ENCODE results near the gene PTPRT.

PTPRT gene

DNA sequence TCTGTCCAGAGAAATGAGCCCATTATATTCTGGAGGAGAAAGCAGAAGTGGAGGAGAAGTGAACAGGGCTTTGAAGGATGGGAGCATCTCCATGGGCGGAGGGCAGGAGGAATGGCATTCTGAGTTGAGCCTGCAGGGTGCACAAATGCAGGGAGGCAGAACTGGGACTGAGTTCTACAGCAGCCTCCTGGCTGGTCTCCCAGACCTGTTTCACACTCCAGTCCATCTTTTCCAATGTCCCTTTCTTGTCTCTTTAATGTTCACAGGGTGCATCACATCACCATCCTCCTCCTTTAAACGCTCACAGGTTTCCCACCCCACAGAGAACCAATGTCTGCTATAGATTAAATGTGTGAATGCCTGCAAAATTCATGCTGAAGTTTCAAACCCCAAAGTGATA lies 302.9 kb downstream of the PTPRT start:
- in situ Hi-C loops (cut with MboI; ENCODE audit: low sequenced_read_pairs, unreplicated experiment), result no loop called here
- DNase-seq (ENCODE audit: low spot score), result no peak
- TF ChIP-seq, protein P1, sequence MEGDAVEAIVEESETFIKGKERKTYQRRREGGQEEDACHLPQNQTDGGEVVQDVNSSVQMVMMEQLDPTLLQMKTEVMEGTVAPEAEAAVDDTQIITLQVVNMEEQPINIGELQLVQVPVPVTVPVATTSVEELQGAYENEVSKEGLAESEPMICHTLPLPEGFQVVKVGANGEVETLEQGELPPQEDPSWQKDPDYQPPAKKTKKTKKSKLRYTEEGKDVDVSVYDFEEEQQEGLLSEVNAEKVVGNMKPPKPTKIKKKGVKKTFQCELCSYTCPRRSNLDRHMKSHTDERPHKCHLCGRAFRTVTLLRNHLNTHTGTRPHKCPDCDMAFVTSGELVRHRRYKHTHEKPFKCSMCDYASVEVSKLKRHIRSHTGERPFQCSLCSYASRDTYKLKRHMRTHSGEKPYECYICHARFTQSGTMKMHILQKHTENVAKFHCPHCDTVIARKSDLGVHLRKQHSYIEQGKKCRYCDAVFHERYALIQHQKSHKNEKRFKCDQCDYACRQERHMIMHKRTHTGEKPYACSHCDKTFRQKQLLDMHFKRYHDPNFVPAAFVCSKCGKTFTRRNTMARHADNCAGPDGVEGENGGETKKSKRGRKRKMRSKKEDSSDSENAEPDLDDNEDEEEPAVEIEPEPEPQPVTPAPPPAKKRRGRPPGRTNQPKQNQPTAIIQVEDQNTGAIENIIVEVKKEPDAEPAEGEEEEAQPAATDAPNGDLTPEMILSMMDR (IDR thresholded peaks at IDR 0.05; ENCODE audit: borderline replicate concordance, control extremely low read depth, extremely low read depth, insufficient read depth, missing control alignments), result no peak

DNA sequence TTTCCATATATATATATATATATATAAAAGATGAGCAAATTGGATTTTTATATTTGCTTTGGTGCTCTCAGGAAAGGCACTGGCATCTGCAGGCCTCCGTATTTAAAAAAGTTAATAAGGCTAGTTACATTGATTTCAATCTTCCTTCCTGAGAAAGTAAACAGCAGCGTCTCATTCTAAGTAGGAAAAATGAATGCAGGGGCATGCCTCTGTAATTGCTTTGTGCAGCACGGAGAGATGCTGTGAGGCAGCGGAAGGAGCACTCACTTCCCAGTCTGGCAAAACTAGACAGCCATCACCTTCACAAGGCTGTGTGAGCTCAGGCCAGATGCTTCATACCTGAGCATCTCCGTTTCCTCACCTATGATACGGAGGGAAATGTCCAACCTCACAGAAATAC lies 303.7 kb downstream of the PTPRT start:
- DNase-seq (ENCODE audit: low spot score), result no peak
- in situ Hi-C loops (cut with MboI; ENCODE audit: low sequenced_read_pairs, unreplicated experiment), result no loop called here
- TF ChIP-seq, protein P1 (IDR thresholded peaks at IDR 0.05; ENCODE audit: borderline replicate concordance, control extremely low read depth, extremely low read depth, insufficient read depth, missing control alignments), result no peak

DNA sequence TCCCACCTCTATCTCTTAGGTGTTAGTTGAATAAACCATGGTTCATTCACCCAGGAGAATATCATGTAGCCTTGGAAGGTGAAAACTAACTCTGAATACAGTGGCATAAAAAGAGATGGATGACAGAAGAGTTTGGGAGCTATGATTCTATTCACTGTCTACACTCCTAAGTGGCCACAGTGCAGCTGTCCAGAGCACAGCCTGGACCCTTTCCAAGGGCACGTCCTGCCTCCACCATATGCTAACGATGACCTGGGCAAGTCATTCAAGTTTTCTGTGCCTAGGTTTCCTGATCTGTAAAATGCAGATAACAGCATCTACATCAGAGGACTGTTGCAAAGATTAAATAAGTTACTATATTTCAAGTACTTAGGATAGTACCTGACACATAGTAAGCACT lies 314.1 kb downstream of the PTPRT start:
- in situ Hi-C loops (cut with MboI; ENCODE audit: low sequenced_read_pairs, unreplicated experiment), result no loop called here
- TF ChIP-seq, protein P1 (IDR thresholded peaks at IDR 0.05; ENCODE audit: borderline replicate concordance, control extremely low read depth, extremely low read depth, insufficient read depth, missing control alignments), result no peak
- no peak for DNase-seq (ENCODE audit: low spot score)

DNA sequence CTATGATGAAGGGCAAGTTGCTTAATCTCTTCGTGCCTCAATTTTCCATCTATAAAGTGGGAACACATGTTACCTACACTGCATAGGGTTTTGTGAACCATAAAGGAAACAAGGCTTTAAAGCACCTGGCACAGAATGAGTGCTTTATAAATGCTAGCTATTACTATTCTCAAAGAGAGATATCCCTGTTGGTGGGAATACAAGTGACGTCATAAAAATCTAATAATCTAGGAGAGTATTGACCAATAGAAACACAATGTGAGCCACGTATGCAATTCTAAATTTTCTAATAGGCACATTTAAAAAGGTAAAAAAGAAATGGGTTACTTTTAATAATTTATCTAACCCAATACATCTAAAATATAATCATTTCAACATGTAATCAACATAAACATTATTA lies 316.4 kb downstream of the PTPRT start:
- TF ChIP-seq, protein P1 (IDR thresholded peaks at IDR 0.05; ENCODE audit: borderline replicate concordance, control extremely low read depth, extremely low read depth, insufficient read depth, missing control alignments), result no peak
- in situ Hi-C loops (cut with MboI; ENCODE audit: low sequenced_read_pairs, unreplicated experiment), result no loop called here
- DNase-seq (ENCODE audit: low spot score), result no peak

DNA sequence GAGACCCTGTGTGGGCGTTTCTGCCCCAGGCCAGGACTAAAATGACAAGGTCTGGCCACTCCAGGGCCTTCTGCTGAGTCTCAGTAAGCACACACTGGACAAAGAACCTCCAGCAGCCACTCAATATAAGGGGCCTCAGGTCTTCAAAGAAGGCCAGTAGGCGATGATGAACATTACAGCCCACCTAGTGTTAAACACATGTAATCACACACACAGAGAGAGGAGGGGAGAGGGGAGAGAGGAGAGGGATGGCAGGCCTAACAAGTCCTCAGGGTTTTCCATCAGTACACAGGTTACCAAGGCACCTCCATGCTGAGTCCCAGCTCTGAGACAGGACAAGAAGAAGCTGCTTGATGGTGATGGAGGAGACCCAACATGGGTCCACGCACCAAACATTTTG lies 325.6 kb downstream of the PTPRT start:
- TF ChIP-seq, protein P1 (IDR thresholded peaks at IDR 0.05; ENCODE audit: borderline replicate concordance, control extremely low read depth, extremely low read depth, insufficient read depth, missing control alignments), result no peak
- in situ Hi-C loops (cut with MboI; ENCODE audit: low sequenced_read_pairs, unreplicated experiment), result no loop called here
- no peak for DNase-seq (ENCODE audit: low spot score)

DNA sequence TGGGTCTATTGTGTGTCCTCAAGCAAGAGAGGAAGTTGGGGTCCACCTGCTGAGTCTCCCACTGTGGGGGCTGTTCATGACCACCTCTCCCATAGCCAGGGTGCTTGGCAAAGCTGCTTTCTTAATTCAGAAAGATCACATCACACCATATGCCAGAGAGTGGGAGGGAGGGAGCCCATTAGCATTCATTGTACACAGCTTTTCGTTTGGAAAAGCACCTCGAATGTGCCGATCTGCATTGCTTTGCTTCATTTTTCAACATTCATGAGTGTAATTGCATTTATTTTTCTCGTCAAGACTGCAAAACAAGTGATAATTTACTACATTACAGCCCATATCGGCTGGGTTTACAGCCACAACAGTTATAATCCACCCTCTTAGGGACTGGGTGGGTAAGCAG lies 327.3 kb downstream of the PTPRT start:
- in situ Hi-C loops (cut with MboI; ENCODE audit: low sequenced_read_pairs, unreplicated experiment), result no loop called here
- DNase-seq (ENCODE audit: low spot score), result no peak
- TF ChIP-seq, protein P1 (IDR thresholded peaks at IDR 0.05; ENCODE audit: borderline replicate concordance, control extremely low read depth, extremely low read depth, insufficient read depth, missing control alignments), result no peak

DNA sequence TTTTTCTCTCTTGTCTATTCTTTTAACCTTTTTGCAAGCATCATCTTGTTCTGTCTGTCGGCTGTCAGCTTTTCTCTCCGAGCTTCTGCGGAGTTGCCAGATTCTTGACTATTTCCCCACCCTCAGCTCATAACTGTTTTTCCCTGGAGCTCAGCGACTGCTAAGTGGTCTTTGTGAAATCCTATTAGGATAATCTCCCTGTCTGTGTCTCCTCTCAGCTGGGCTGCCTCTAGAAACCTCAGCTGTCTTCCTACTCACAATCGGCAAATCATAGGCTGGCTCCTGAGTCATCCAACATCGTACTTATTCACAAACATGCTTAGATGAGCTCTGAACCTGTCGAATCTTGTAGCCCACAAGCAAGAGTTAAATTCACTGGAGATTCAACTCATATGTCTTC lies 332.3 kb downstream of the PTPRT start:
- DNase-seq (ENCODE audit: low spot score), result no peak
- TF ChIP-seq, protein P1 (IDR thresholded peaks at IDR 0.05; ENCODE audit: borderline replicate concordance, control extremely low read depth, extremely low read depth, insufficient read depth, missing control alignments), result no peak
- in situ Hi-C loops (cut with MboI; ENCODE audit: low sequenced_read_pairs, unreplicated experiment), result no loop called here

All from GM13976 (cell line).